ENCODE data around the gene ADARB2.

DNA sequence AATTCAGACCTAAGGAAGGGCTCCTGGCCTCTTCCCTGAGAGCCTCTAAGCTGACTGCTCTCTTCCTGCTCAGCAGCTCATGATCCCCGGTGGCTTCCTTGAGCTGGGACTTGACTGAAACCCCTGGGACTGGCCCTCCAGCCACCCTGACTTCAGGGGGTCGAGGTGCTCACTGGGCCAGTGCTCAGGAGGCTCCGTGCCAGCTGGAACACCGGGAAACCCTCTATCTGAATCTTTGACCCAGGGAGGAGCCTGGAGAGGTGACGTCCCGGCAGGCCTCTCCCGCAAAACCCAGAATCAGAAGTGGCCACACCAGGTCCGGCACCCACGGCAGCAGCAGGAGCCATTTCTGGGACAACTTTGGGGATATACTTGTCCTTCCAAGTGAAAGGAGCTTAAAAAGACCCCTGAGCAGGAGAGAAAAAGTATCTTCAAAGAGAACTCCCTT lies 570.5 kb downstream of the ADARB2 start:
- TF ChIP-seq, protein P1, sequence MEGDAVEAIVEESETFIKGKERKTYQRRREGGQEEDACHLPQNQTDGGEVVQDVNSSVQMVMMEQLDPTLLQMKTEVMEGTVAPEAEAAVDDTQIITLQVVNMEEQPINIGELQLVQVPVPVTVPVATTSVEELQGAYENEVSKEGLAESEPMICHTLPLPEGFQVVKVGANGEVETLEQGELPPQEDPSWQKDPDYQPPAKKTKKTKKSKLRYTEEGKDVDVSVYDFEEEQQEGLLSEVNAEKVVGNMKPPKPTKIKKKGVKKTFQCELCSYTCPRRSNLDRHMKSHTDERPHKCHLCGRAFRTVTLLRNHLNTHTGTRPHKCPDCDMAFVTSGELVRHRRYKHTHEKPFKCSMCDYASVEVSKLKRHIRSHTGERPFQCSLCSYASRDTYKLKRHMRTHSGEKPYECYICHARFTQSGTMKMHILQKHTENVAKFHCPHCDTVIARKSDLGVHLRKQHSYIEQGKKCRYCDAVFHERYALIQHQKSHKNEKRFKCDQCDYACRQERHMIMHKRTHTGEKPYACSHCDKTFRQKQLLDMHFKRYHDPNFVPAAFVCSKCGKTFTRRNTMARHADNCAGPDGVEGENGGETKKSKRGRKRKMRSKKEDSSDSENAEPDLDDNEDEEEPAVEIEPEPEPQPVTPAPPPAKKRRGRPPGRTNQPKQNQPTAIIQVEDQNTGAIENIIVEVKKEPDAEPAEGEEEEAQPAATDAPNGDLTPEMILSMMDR (IDR thresholded peaks at IDR 0.05) = no peak
- TF ChIP-seq EP300 (IDR thresholded peaks at IDR 0.05) (no peak), POLR2A (IDR thresholded peaks at IDR 0.05; ENCODE audit: low read depth) (no peak), POLR2AphosphoS5 (IDR thresholded peaks at IDR 0.05) (no peak)

Data from esophagus muscularis mucosa (tissue), 4 donors.